HAP-1 (cell line): ENCODE data around the gene NR4A2.

ENCODE experiments used
- DNase-seq, 2 experiments: peaks; one replicate each; pipeline ENCODE4 v3.0.0-alpha.2; 2016 to 2020; ENCODE audit warnings: low spot score in 2 of 2
- H3K27me3 ChIP-seq: fragments of 250-450 bp; sonication (Bioruptor Pico); 2 replicates; pipeline ENCODE4 v1.5.1; 2020; ENCODE audit warnings: low read depth, mild to moderate bottlenecking, moderate library complexity
- H3K36me3 ChIP-seq: fragments of 250-450 bp; sonication (Bioruptor Pico); replicated peaks from 2 replicates; pipeline ENCODE4 v1.5.1; 2020; ENCODE audit warnings: mild to moderate bottlenecking
- H3K4me1 ChIP-seq: fragments of 250-450 bp; sonication (Bioruptor Pico); 2 replicates; pipeline ENCODE4 v1.5.1; 2020; ENCODE audit warnings: mild to moderate bottlenecking
- H3K4me3 ChIP-seq: fragments of 250-450 bp; sonication (Bioruptor Pico); 2 replicates; pipeline ENCODE4 v1.5.1; 2020; ENCODE audit warnings: mild to moderate bottlenecking, moderate library complexity
- H3K9me3 ChIP-seq: fragments of 250-450 bp; sonication (Bioruptor Pico); 2 replicates; pipeline ENCODE4 v1.5.1; 2020; ENCODE audit warnings: mild to moderate bottlenecking, moderate library complexity
- in situ Hi-C: fragments of 300-500 bp; cut with MboI; formaldehyde crosslinking; loops from 3 replicates; pipeline ENCODE4 v1.14.3; 2020; ENCODE audit warnings: low sequenced_read_pairs, inconsistent platforms, mixed read lengths

The NR4A2 gene

GRCh38 chr2:156345582-156345981 lies 13.1 kb upstream of the NR4A2 start:
- Histone ChIP-seq H3K9me3 (no peaks in the 10 kb centered on the region), H3K4me3 (no peak overlapping the region), H3K27me3 (no peaks in the 10 kb centered on the region), H3K4me1 (peaks cover 13% of the 10 kb centered on the region), H3K36me3 (no peaks in the 10 kb centered on the region)
- DNase-seq = no peak
- in situ Hi-C loops = loop anchor here (25.0 kb wide), 2 partner anchors 242 to 542 kb away; no protein-coding TSS in a partner anchor

- in situ Hi-C loops = loop anchor here (25.0 kb wide), 2 partner anchors 243 to 543 kb away; no protein-coding TSS in a partner anchor
- Histone ChIP-seq H3K9me3 (no peaks in the 10 kb centered on the region), H3K27me3 (no peaks in the 10 kb centered on the region), H3K4me3 (no peak overlapping the region), H3K4me1 (peaks cover 27% of the 10 kb centered on the region), H3K36me3 (no peaks in the 10 kb centered on the region)
- DNase-seq = no peak
Measured at GRCh38 chr2:156343940-156344301, 11.4 kb upstream of the NR4A2 start.

- in situ Hi-C loops = loop anchor here (25.0 kb wide), 2 partner anchors 244 to 544 kb away; no protein-coding TSS in a partner anchor
- Histone ChIP-seq H3K4me1 (peaks cover 33% of the 10 kb centered on the region), H3K27me3 (no peaks in the 10 kb centered on the region), H3K36me3 (no peaks in the 10 kb centered on the region), H3K4me3 (peak overlapping the region; percentile 86), H3K9me3 (no peaks in the 10 kb centered on the region)
- DNase-seq = no peak
Measured at GRCh38 chr2:156343096-156343939, 10.8 kb upstream of the NR4A2 start.

- Histone ChIP-seq H3K9me3 (no peaks in the 10 kb centered on the region), H3K4me3 (peak overlapping the region; percentile 86), H3K27me3 (no peaks in the 10 kb centered on the region), H3K4me1 (peaks cover 39% of the 10 kb centered on the region), H3K36me3 (no peaks in the 10 kb centered on the region)
- DNase-seq = peak; percentile 90 to 93
- in situ Hi-C loops = loop anchor here (25.0 kb wide), 2 partner anchors 245 to 545 kb away; no protein-coding TSS in a partner anchor
Measured at GRCh38 chr2:156342254-156343095, 10.0 kb upstream of the NR4A2 start.

GRCh38 chr2:156341452-156342253 lies 9.1 kb upstream of the NR4A2 start:
- H3K4me1 ChIP-seq = peaks cover 47% of the 10 kb centered on the region
- no peaks in the 10 kb centered on the region for H3K36me3 ChIP-seq
- H3K4me3 ChIP-seq = peak overlapping the region; percentile 86
- no peaks in the 10 kb centered on the region for H3K27me3 ChIP-seq
- in situ Hi-C loops = loop anchor here (25.0 kb wide), 2 partner anchors 246 to 546 kb away; no protein-coding TSS in a partner anchor
- DNase-seq = peak; percentile 96 to 97
- no peaks in the 10 kb centered on the region for H3K9me3 ChIP-seq

GRCh38 chr2:156340804-156341451 lies 8.4 kb upstream of the NR4A2 start:
- H3K27me3 ChIP-seq = no peaks in the 10 kb centered on the region
- peak in 1 of 2 experiments; percentile 18 for DNase-seq
- in situ Hi-C loops = loop anchor here (25.0 kb wide), 2 partner anchors 246 to 546 kb away; no protein-coding TSS in a partner anchor

GRCh38 chr2:156340377-156340776 lies 7.9 kb upstream of the NR4A2 start:
- Histone ChIP-seq H3K4me1 (peaks cover 58% of the 10 kb centered on the region), H3K4me3 (peak overlapping the region; percentile 86), H3K9me3 (no peaks in the 10 kb centered on the region), H3K27me3 (no peaks in the 10 kb centered on the region), H3K36me3 (no peaks in the 10 kb centered on the region)
- DNase-seq = no peak
- in situ Hi-C loops = loop anchor here (25.0 kb wide), 2 partner anchors 247 to 547 kb away; no protein-coding TSS in a partner anchor

More at GRCh38 chr2:156340804-156341451, 8.4 kb upstream of the NR4A2 start:
- Histone ChIP-seq H3K36me3 (no peaks in the 10 kb centered on the region), H3K4me3 (peak overlapping the region; percentile 86), H3K4me1 (peaks cover 55% of the 10 kb centered on the region), H3K9me3 (no peaks in the 10 kb centered on the region)

- DNase-seq = no peak
- Histone ChIP-seq H3K36me3 (no peaks in the 10 kb centered on the region), H3K4me3 (no peak overlapping the region), H3K27me3 (no peaks in the 10 kb centered on the region), H3K9me3 (no peaks in the 10 kb centered on the region), H3K4me1 (peaks cover 62% of the 10 kb centered on the region)
- in situ Hi-C loops = loop anchor here (5.0 to 25.0 kb wide), 3 partner anchors 57 to 547 kb away; no protein-coding TSS in a partner anchor
Measured at GRCh38 chr2:156339865-156340264, 7.3 kb upstream of the NR4A2 start.

- peaks cover 62% of the 10 kb centered on the region for H3K4me1 ChIP-seq
- in situ Hi-C loops = loop anchor here (5.0 to 25.0 kb wide), 3 partner anchors 58 to 548 kb away; no protein-coding TSS in a partner anchor
Measured at GRCh38 chr2:156339110-156339847, 6.8 kb upstream of the NR4A2 start.

GRCh38 chr2:156338578-156338977 lies 6.1 kb upstream of the NR4A2 start:
- Histone ChIP-seq H3K9me3 (no peaks in the 10 kb centered on the region), H3K4me3 (no peak overlapping the region), H3K4me1 (peaks cover 62% of the 10 kb centered on the region), H3K27me3 (no peaks in the 10 kb centered on the region), H3K36me3 (no peaks in the 10 kb centered on the region)
- in situ Hi-C loops = loop anchor here (5.0 to 25.0 kb wide), 3 partner anchors 59 to 549 kb away; no protein-coding TSS in a partner anchor
- peak; percentile 24 to 59 for DNase-seq

More at GRCh38 chr2:156339110-156339847, 6.8 kb upstream of the NR4A2 start:
- no peak overlapping the region for H3K4me3 ChIP-seq
- H3K27me3 ChIP-seq = no peaks in the 10 kb centered on the region
- peak; percentile 56 to 68 for DNase-seq
- no peaks in the 10 kb centered on the region for H3K36me3 ChIP-seq
- H3K9me3 ChIP-seq = no peaks in the 10 kb centered on the region

GRCh38 chr2:156334496-156335478 lies 2.3 kb upstream of the NR4A2 start:
- in situ Hi-C loops = loop anchor here (5.0 to 25.0 kb wide), 3 partner anchors 63 to 553 kb away; no protein-coding TSS in a partner anchor
- H3K27me3 ChIP-seq = no peaks in the 10 kb centered on the region
- peak overlapping the region; percentile 81 for H3K4me3 ChIP-seq
- H3K9me3 ChIP-seq = no peaks in the 10 kb centered on the region
- H3K4me1 ChIP-seq = peaks cover 49% of the 10 kb centered on the region
- DNase-seq = peak; percentile 83 to 89
- no peaks in the 10 kb centered on the region for H3K36me3 ChIP-seq
